HG02970 (cell line): ENCODE results near the gene DNMBP.
"Not testable (repeated sequence)": the region's sequence is repeated elsewhere in the genome, so short reads cannot be mapped to it uniquely, and the experiment has no call there.

Experiments used
- ATAC-seq: cut with Tn5 transposase; IDR thresholded peaks from one replicate; pipeline ENCODE4 v1.9.1; 2021; ENCODE audit warnings: mild to moderate bottlenecking, moderate library complexity, moderate number of reproducible peaks; ENCODE audit not compliant: unreplicated experiment, low FRiP score

DNMBP gene

GRCh38 chr10:99844433-99844955 is 165.3 kb downstream of the DNMBP start:
- no peak for ATAC-seq

DNA sequence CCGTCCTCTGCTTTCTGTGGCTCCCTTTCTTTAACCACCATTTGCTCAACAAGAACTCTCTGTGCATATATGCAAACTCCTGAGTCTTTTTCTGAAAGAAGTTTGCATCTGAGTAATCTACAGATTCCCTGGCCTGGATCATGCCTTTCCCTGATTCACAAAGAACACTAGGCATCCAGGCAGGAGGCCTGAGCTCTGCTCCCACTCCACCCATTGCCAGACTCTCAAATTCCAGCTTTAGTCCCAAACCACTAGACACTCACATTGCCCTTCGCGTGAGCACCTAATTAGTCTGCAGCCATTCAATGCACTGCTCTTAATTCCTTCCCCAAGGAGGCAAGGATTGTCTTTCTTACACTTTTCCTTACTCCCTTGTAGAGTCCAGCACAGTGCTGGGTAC is 166.4 kb downstream of the DNMBP start:
- no peak for ATAC-seq

GRCh38 chr10:99841746-99842145 is 168.0 kb downstream of the DNMBP start:
- no peak for ATAC-seq

- not testable (repeated sequence) for ATAC-seq
These were observed 168.9 kb downstream of the DNMBP start for GRCh38 chr10:99840859-99841258.

- no peak for ATAC-seq
These were observed 173.0 kb downstream of the DNMBP start for GRCh38 chr10:99836711-99837110.

DNA sequence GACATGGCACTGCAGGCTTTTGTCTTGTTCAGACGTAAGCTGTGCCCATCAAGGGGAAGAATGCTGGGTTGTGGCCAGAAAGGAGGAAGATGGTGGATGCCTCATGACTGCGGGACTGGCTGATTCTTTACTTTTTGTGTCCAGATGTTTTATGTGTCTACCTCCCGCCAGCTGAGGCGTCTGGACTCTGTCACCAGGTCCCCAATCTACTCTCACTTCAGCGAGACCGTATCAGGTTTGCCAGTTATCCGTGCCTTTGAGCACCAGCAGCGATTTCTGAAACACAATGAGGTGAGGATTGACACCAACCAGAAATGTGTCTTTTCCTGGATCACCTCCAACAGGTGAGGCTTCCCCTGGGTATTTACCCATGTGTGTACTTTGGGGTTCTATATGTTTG is 173.8 kb downstream of the DNMBP start:
- no peak for ATAC-seq

DNA sequence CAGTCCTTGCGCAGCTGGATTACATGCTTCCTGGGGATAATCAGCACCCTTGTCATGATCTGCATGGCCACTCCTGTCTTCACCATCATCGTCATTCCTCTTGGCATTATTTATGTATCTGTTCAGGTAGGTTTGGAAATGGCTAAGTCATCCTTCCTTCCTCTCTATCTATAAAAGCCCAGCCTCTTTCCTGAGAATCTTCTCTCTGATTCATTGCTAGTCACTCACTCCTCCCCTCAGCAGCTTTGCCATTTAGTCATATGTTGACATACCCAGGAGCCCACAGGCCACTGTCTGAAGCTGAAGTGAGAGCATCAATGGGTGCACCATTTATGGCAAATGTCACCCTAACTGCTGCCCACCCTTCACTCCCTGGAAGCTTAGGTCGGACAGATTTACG is 175.3 kb downstream of the DNMBP start:
- ATAC-seq = no peak

- no peak for ATAC-seq
These were observed 177.3 kb downstream of the DNMBP start for GRCh38 chr10:99832439-99832838.

GRCh38 chr10:99828464-99828863 is 181.3 kb downstream of the DNMBP start:
- no peak for ATAC-seq

GRCh38 chr10:99827936-99828335 is 181.8 kb downstream of the DNMBP start:
- no peak for ATAC-seq
